CD4-positive, alpha-beta memory T cell (primary cell): ENCODE data around the gene CPEB1. TPM values are rescaled to one million over a fixed set of nuclear protein-coding genes. Genes with fewer than 3 reads are reported as not detected.

ENCODE experiments used
- CTCF ChIA-PET: fragments of 350-600 bp; sonication (Branson Sonifier 250); formaldehyde crosslinking; loops from one replicate; lab custom pipeline; 2021; ENCODE audit warnings: inconsistent platforms; ENCODE audit not compliant: partially characterized antibody; lab: Charles Lee
- POLR2A ChIA-PET: fragments of 350-600 bp; sonication (Branson Sonifier 250); formaldehyde crosslinking; loops from one replicate; lab custom pipeline; 2021; ENCODE audit not compliant: partially characterized antibody; lab: Charles Lee
- DNase-seq, 5 donors: peaks; one replicate each; pipeline versions ENCODE4 v3.0.0 to v3.0.0-alpha.2; 2020 to 2022; ENCODE audit warnings: mixed read lengths in 1 of 5
- H3K27ac ChIP-seq: one replicate; pipeline ENCODE4 v1.7.0; 2013; ENCODE audit warnings: low read depth, low read length
- H3K27me3 ChIP-seq: 2 replicates; pipeline ENCODE4 v1.7.0; 2013; ENCODE audit warnings: mild to moderate bottlenecking, low read length, moderate library complexity; ENCODE audit not compliant: insufficient read depth
- H3K36me3 ChIP-seq: 2 replicates; pipeline ENCODE4 v1.7.0; 2013; ENCODE audit warnings: mild to moderate bottlenecking, low read length, moderate library complexity; ENCODE audit not compliant: insufficient read depth
- H3K4me1 ChIP-seq: 2 replicates; pipeline ENCODE4 v1.7.0; 2013; ENCODE audit warnings: mild to moderate bottlenecking, low read length, moderate library complexity; ENCODE audit not compliant: insufficient read depth
- H3K4me3 ChIP-seq, 2 donors: one replicate each; pipeline ENCODE4 v1.7.0; 2013; ENCODE audit warnings: low read length in 2 of 2, mild to moderate bottlenecking in 1 of 2
- H3K9me3 ChIP-seq, 2 donors: one replicate each; pipeline ENCODE4 v1.7.0; 2013; ENCODE audit warnings: low read length in 2 of 2, control low read depth in 1 of 2; ENCODE audit not compliant: control insufficient read depth in 1 of 2
- H3K27ac Mint-ChIP-seq, 7 donors: one replicate each; pipeline ENCODE4 v1.8.0; 2020 to 2021; ENCODE audit warnings: mixed read lengths in 7 of 7, mild to moderate bottlenecking in 6 of 7, inconsistent platforms in 3 of 7, moderate library complexity in 3 of 7
- H3K27me3 Mint-ChIP-seq, 2 donors: one replicate each; pipeline ENCODE4 v1.8.0; 2020 to 2021; ENCODE audit warnings: mixed read lengths in 2 of 2
- H3K36me3 Mint-ChIP-seq, 2 donors: one replicate each; pipeline ENCODE4 v1.8.0; 2020 to 2021; ENCODE audit warnings: mixed read lengths in 2 of 2, inconsistent platforms in 1 of 2, mild to moderate bottlenecking in 1 of 2
- H3K4me1 Mint-ChIP-seq, 4 donors: one replicate each; pipeline ENCODE4 v1.8.0; 2020 to 2021; ENCODE audit warnings: mixed read lengths in 4 of 4, mild to moderate bottlenecking in 1 of 4
- H3K4me3 Mint-ChIP-seq, 8 donors: one replicate each; pipeline ENCODE4 v1.8.0; 2020 to 2021; ENCODE audit warnings: mixed read lengths in 8 of 8, mild to moderate bottlenecking in 7 of 8, moderate library complexity in 6 of 8, inconsistent platforms in 3 of 8
- H3K9me3 Mint-ChIP-seq, 8 donors: one replicate each; pipeline ENCODE4 v1.8.0; 2020 to 2021; ENCODE audit warnings: mixed read lengths in 8 of 8, mild to moderate bottlenecking in 5 of 8, inconsistent platforms in 3 of 8, moderate library complexity in 1 of 8
- intact Hi-C: fragments of 100-400 bp; cut with micrococcal nuclease; formaldehyde crosslinking; loops from one replicate; pipeline ENCODE4 v1.15.1; 2023
- polyA plus RNA-seq, 2 donors: library from polyadenylated mRNA; unstranded; fragments of 300-500 nt; fragmentation: Illumina TruSeq; gene quantifications; one replicate each; pipeline ENCODE4 v1.2.3, GENCODE V29; 2021
- total RNA-seq, 2 experiments: library from RNA; stranded (reverse); gene quantifications; one replicate each; pipeline ENCODE4 v1.2.3, GENCODE V29; 2021

Gene CPEB1
- total and polyA plus RNA-seq, 4 experiments from 2014 or later, result 0.17 to 0.55 (median 0.38) TPM

DNA sequence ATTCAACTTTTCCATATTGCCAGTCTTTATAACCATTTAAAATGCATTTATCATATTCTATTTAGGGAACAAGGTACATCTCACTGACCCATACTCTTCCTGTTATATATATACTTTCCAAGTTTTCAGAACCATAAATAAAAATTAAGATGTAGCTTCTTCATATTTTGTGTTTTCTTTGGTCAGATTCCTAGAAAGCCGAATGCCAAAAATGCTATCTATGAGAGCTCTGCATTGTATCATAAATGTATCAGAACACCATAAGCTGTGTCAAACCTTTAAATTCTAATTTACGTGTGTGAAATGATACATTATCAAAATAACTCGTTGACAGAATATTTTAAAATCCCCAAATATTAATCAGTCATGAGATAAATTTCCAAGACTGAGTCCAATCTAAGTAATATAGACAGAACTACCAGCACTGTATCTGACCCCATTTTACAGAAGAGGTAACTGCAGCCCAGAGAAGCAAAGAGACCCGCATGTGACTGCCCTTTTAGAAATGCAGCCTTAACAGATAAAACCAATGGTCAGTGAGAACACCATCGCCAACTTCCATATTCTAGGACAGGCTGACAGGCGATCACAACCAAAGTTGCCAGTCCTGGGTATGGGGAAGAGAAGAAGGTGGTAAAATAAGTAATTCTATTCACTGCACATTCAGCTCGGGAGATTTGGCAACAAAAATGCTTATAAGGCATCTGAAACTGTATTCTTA, 90.7 kb downstream of the CPEB1 start:
- H3K9me3 ChIP-seq, result no peaks in the 10 kb centered on the region
- intact Hi-C loops, result no loop called here
- Mint-ChIP-seq H3K9me3 (no peaks in the 10 kb centered on the region), H3K4me3 (no peak overlapping the region), H3K4me1 (no peaks in the 10 kb centered on the region), H3K27me3 (peaks cover 0 to 4% of the 10 kb centered on the region in 2 donors), H3K27ac (no peak overlapping the region), H3K36me3 (no peaks in the 10 kb centered on the region)
- no peak overlapping the region for H3K4me3 ChIP-seq
- ChIA-PET POLR2A (no interaction called here), CTCF (interaction anchor here (1.2 kb wide), 1 partner anchor 443 kb away, joined by 3 read pairs; no protein-coding TSS in a partner anchor)
- H3K27me3 ChIP-seq, result no peaks in the 10 kb centered on the region
- no peak for DNase-seq
- no peaks in the 10 kb centered on the region for H3K4me1 ChIP-seq
- H3K36me3 ChIP-seq, result no peaks in the 10 kb centered on the region
- H3K27ac ChIP-seq, result no peak overlapping the region

DNA sequence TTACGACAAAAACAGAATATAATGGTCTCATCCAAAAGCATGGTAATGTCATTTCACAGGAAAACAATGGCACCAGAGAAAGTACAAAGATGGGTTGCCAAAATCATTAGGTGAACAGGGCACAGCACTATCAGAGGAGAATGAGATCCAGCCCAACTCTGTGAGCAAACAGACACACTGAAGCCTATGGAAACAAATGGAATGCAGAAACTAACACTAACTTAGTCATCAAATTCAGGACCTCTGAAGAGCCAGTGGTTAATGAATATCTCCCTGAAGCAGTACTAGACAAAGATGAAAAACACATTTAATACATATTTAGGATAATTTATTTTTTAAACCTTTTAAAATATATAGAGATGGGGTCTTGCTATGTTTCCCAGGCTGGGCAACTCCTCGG, 92.3 kb downstream of the CPEB1 start:
- ChIA-PET POLR2A (no interaction called here), CTCF (no interaction called here)
- H3K4me3 ChIP-seq, result no peak overlapping the region
- no peak overlapping the region for H3K27ac Mint-ChIP-seq
- no peak overlapping the region for H3K4me3 Mint-ChIP-seq
- intact Hi-C loops, result no loop called here
- no peak for DNase-seq
- no peaks in the 10 kb centered on the region for H3K9me3 Mint-ChIP-seq
- H3K4me1 ChIP-seq, result no peaks in the 10 kb centered on the region
- H3K4me1 Mint-ChIP-seq, result no peaks in the 10 kb centered on the region
- no peaks in the 10 kb centered on the region for H3K36me3 Mint-ChIP-seq
- no peaks in the 10 kb centered on the region for H3K27me3 ChIP-seq
- H3K9me3 ChIP-seq, result no peaks in the 10 kb centered on the region
- H3K27ac ChIP-seq, result no peak overlapping the region
- H3K36me3 ChIP-seq, result no peaks in the 10 kb centered on the region
- peaks cover 6 to 11% of the 10 kb centered on the region in 2 donors for H3K27me3 Mint-ChIP-seq

DNA sequence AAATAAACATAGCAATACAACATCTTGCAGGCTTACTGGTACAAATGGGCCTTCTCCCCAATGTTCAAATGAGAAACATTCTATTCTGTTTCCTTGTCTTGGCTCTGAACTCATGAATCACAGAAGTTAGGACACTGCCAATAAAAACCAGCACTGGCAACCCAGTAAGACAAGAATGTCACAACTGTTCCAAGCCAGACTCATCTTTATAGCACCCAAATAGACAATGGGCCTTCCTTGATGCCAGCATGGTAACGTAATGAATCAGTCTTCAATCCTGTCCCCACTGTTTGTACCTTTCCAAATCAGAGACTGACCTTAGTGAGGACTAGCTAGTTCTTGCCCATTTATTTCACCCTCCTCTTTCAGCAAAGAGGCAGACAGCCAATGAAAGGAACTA, 92.8 kb downstream of the CPEB1 start:
- Histone ChIP-seq H3K27me3 (no peaks in the 10 kb centered on the region), H3K27ac (no peak overlapping the region), H3K4me3 (no peak overlapping the region), H3K4me1 (no peaks in the 10 kb centered on the region), H3K36me3 (no peaks in the 10 kb centered on the region), H3K9me3 (no peaks in the 10 kb centered on the region)
- no peaks in the 10 kb centered on the region for H3K4me1 Mint-ChIP-seq
- POLR2A ChIA-PET, result no interaction called here
- CTCF ChIA-PET, result no interaction called here
- intact Hi-C loops, result no loop called here
- H3K9me3 Mint-ChIP-seq, result no peaks in the 10 kb centered on the region
- no peak for DNase-seq
- H3K27me3 Mint-ChIP-seq, result peaks cover 6 to 11% of the 10 kb centered on the region in 2 donors
- H3K4me3 Mint-ChIP-seq, result no peak overlapping the region
- no peaks in the 10 kb centered on the region for H3K36me3 Mint-ChIP-seq
- no peak overlapping the region for H3K27ac Mint-ChIP-seq

DNA sequence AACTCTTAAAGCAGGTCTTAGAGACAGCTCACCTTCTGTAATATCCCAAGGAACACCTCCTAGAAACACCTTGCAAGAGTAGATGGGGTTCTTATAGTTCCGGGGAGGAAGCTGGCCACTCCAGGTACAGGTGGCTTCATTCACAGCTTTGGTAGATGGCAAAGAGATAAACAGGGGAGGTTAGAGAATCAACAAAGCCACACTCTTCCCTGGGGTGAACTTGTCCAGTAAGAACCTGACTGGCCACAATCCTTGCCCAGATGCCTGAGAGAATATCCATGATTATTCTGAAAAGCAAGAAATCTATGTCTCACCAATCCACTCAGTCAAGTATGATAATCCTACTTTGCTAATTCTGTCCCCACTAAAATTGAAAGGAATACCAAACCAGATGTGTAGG, 93.3 kb downstream of the CPEB1 start:
- no peak overlapping the region for H3K4me3 Mint-ChIP-seq
- H3K27me3 Mint-ChIP-seq, result peaks cover 6 to 11% of the 10 kb centered on the region in 2 donors
- ChIA-PET CTCF (no interaction called here), POLR2A (no interaction called here)
- no peak for DNase-seq
- H3K27ac Mint-ChIP-seq, result no peak overlapping the region
- no peaks in the 10 kb centered on the region for H3K36me3 Mint-ChIP-seq
- H3K27ac ChIP-seq, result no peak overlapping the region
- H3K9me3 Mint-ChIP-seq, result no peaks in the 10 kb centered on the region
- no peaks in the 10 kb centered on the region for H3K4me1 ChIP-seq
- no peaks in the 10 kb centered on the region for H3K4me1 Mint-ChIP-seq
- no peaks in the 10 kb centered on the region for H3K27me3 ChIP-seq
- H3K9me3 ChIP-seq, result no peaks in the 10 kb centered on the region
- H3K4me3 ChIP-seq, result no peak overlapping the region
- intact Hi-C loops, result no loop called here
- H3K36me3 ChIP-seq, result no peaks in the 10 kb centered on the region

DNA sequence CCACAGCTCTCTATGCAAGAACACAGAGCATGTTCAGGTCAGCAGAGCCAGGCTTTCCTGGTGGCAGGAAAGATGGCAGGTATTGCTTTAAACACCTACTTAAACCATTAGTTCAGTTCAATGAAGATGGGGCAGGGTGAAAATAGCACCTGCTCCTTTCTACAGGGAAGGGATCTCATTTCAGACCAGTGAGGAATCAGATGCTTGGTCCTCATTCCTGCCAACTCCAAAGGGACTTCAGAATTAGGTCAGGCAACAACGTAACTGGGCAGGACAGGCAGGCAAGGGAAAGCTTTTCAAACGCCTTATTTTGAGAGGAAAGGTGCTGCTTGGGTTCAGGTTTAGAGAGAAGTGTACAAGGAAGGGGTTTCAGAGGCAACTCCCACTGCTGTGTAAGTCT, 94.3 kb downstream of the CPEB1 start:
- DNase-seq, result no peak
- intact Hi-C loops, result no loop called here
- Histone ChIP-seq H3K9me3 (no peaks in the 10 kb centered on the region), H3K4me3 (no peak overlapping the region), H3K27ac (no peak overlapping the region), H3K4me1 (no peaks in the 10 kb centered on the region), H3K36me3 (no peaks in the 10 kb centered on the region), H3K27me3 (no peaks in the 10 kb centered on the region)
- no peak overlapping the region for H3K27ac Mint-ChIP-seq
- ChIA-PET POLR2A (no interaction called here), CTCF (no interaction called here)
- H3K4me3 Mint-ChIP-seq, result no peak overlapping the region
- H3K4me1 Mint-ChIP-seq, result no peaks in the 10 kb centered on the region
- peaks cover 6 to 11% of the 10 kb centered on the region in 2 donors for H3K27me3 Mint-ChIP-seq
- no peaks in the 10 kb centered on the region for H3K9me3 Mint-ChIP-seq
- H3K36me3 Mint-ChIP-seq, result no peaks in the 10 kb centered on the region

DNA sequence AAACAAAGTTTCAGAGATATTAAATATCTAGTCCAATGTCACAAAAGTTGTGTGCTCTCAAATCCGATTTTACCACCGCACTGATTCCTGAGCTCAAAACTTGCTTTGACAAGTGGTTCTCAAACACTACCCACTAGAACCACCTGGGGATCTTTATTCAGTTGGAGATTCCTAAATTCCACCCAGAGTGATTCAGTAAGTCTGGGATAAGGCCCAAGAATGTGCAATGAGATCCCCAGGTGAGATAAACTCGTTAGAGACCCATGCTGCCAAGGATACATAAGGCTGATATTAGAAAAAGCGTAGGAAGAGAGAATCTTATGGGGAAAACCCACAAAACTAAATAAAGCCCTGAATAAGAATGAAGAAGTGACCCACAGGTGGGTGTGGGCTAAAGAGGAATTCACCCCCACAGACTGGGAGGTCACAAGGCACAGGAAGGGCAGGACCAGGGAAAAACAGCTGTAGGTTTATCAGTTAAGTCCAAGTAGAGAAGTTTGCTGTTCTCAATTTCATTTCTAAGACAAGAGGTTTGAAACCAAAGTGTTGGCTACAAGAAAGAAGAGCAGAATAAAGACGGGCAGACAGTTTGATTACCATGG, 95.4 kb downstream of the CPEB1 start:
- no peaks in the 10 kb centered on the region for H3K36me3 ChIP-seq
- H3K4me1 ChIP-seq, result no peaks in the 10 kb centered on the region
- no peaks in the 10 kb centered on the region for H3K9me3 ChIP-seq
- Mint-ChIP-seq H3K27ac (no peak overlapping the region), H3K36me3 (no peaks in the 10 kb centered on the region), H3K4me3 (no peak overlapping the region), H3K4me1 (no peaks in the 10 kb centered on the region), H3K27me3 (peaks cover 6 to 11% of the 10 kb centered on the region in 2 donors), H3K9me3 (no peaks in the 10 kb centered on the region)
- H3K4me3 ChIP-seq, result no peak overlapping the region
- POLR2A ChIA-PET, result interaction anchor here (0.7 kb wide), 1 partner anchor 12 kb away, joined by 4 read pairs; the partner anchor contains the start of gene RPS17
- CTCF ChIA-PET, result interaction anchor here (1.4 kb wide), 1 partner anchor 21 kb away, joined by 3 read pairs; no protein-coding TSS in a partner anchor
- intact Hi-C loops, result no loop called here
- no peak overlapping the region for H3K27ac ChIP-seq
- no peak for DNase-seq
- H3K27me3 ChIP-seq, result no peaks in the 10 kb centered on the region

DNA sequence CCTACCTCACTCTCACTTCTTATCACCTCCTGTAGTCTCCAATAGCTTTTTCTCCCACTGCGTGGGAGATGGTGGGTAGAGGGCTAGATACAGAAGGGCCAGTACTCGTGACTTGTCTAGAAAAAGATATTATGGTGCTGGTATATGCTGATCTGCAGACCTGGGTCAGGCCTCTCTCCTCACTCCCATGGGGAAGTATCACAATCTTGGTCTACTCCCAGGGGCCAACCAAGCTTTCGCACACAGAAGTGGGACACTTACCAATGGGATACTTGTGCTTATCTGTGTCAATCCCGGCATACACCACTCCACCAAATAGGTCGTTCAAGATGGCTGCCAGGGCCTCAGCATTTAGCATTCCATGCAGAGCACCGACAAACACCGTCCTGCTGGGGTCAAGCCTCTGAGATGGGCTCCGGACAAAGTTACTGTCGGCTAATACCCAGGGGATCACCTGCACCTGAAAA, 97.9 kb downstream of the CPEB1 start:
- ChIA-PET POLR2A (no interaction called here), CTCF (interaction anchor here (1.2 kb wide), 1 partner anchor 18 kb away, joined by 6 read pairs; no protein-coding TSS in a partner anchor)
- no peaks in the 10 kb centered on the region for H3K9me3 Mint-ChIP-seq

More for the DNA sequence above, 97.9 kb downstream of the CPEB1 start:
- DNase-seq, result no peak
- Mint-ChIP-seq H3K4me1 (no peaks in the 10 kb centered on the region), H3K27ac (no peak overlapping the region), H3K36me3 (no peaks in the 10 kb centered on the region), H3K27me3 (peaks cover 9 to 10% of the 10 kb centered on the region in 2 donors), H3K4me3 (no peak overlapping the region)
- no peaks in the 10 kb centered on the region for H3K36me3 ChIP-seq
- no peaks in the 10 kb centered on the region for H3K9me3 ChIP-seq
- no peaks in the 10 kb centered on the region for H3K4me1 ChIP-seq
- no peak overlapping the region for H3K27ac ChIP-seq
- H3K27me3 ChIP-seq, result no peaks in the 10 kb centered on the region
- intact Hi-C loops, result no loop called here
- no peak overlapping the region for H3K4me3 ChIP-seq
